Measurements from ENCODE around the gene EGLN3.

Gene EGLN3

GRCh38 chr14:33918256-33918655 lies 32.6 kb downstream of the EGLN3 start:
- Histone ChIP-seq H3K27ac (ENCODE audit: low read depth, low read length) (no peak overlapping the region), H3K4me3 (ENCODE audit: insufficient read depth, low read length, poor library complexity, severe bottlenecking) (no peak overlapping the region), H3K9me3 (ENCODE audit: insufficient read depth, low read length) (no peaks in the 10 kb centered on the region), H4K20me1 (ENCODE audit: low read depth, low read length) (no peaks in the 10 kb centered on the region), H3K9me2 (replicated peaks; ENCODE audit: insufficient read depth, low read length) (no peaks in the 10 kb centered on the region), H2AFZ (ENCODE audit: low read depth, low read length, severe bottlenecking) (no peak overlapping the region), H3K9ac (ENCODE audit: low read length) (no peak overlapping the region), H3K79me2 (ENCODE audit: insufficient read depth, low read length) (no peaks in the 10 kb centered on the region), H3K4me2 (ENCODE audit: low read depth, low read length, poor library complexity, severe bottlenecking) (no peak overlapping the region), H3K27me3 (ENCODE audit: low read length) (no peaks in the 10 kb centered on the region), H3F3A (ENCODE audit: insufficient read depth) (no peaks in the 10 kb centered on the region), H3K36me3 (ENCODE audit: low read length) (no peaks in the 10 kb centered on the region)
- TF ChIP-seq CTCF (IDR thresholded peaks at IDR 0.05; ENCODE audit: insufficient read depth, low read length, poor library complexity, severe bottlenecking) (no peak), EZH2phosphoT487 (conservative IDR thresholded peaks at IDR 0.05; ENCODE audit: low read length) (no peak)

- H3K9ac ChIP-seq (ENCODE audit: low read length), result no peak overlapping the region
- no peak overlapping the region for H3K4me2 ChIP-seq (ENCODE audit: low read depth, low read length, poor library complexity, severe bottlenecking)
- H3K79me2 ChIP-seq (ENCODE audit: insufficient read depth, low read length), result no peaks in the 10 kb centered on the region
- H3K4me3 ChIP-seq (ENCODE audit: insufficient read depth, low read length, poor library complexity, severe bottlenecking), result no peak overlapping the region
- no peaks in the 10 kb centered on the region for H3K9me3 ChIP-seq (ENCODE audit: insufficient read depth, low read length)
- no peaks in the 10 kb centered on the region for H4K20me1 ChIP-seq (ENCODE audit: low read depth, low read length)
- H3K9me2 ChIP-seq (replicated peaks; ENCODE audit: insufficient read depth, low read length), result no peaks in the 10 kb centered on the region
- H3K36me3 ChIP-seq (ENCODE audit: low read length), result no peaks in the 10 kb centered on the region
- no peaks in the 10 kb centered on the region for H3K27me3 ChIP-seq (ENCODE audit: low read length)
- no peak overlapping the region for H3K27ac ChIP-seq (ENCODE audit: low read depth, low read length)
- TF ChIP-seq EZH2phosphoT487 (conservative IDR thresholded peaks at IDR 0.05; ENCODE audit: low read length) (no peak), CTCF (IDR thresholded peaks at IDR 0.05; ENCODE audit: insufficient read depth, low read length, poor library complexity, severe bottlenecking) (no peak)
- H3F3A ChIP-seq (ENCODE audit: insufficient read depth), result no peaks in the 10 kb centered on the region
- no peak overlapping the region for H2AFZ ChIP-seq (ENCODE audit: low read depth, low read length, severe bottlenecking)
Measured at GRCh38 chr14:33917661-33918060, 33.2 kb downstream of the EGLN3 start.

- Histone ChIP-seq H3K4me2 (ENCODE audit: low read depth, low read length, poor library complexity, severe bottlenecking) (no peak overlapping the region), H3K27ac (ENCODE audit: low read depth, low read length) (no peak overlapping the region), H3K79me2 (ENCODE audit: insufficient read depth, low read length) (no peaks in the 10 kb centered on the region), H4K20me1 (ENCODE audit: low read depth, low read length) (no peaks in the 10 kb centered on the region), H3K27me3 (ENCODE audit: low read length) (no peaks in the 10 kb centered on the region), H3K9me3 (ENCODE audit: insufficient read depth, low read length) (no peaks in the 10 kb centered on the region), H3K4me3 (ENCODE audit: insufficient read depth, low read length, poor library complexity, severe bottlenecking) (no peak overlapping the region), H2AFZ (ENCODE audit: low read depth, low read length, severe bottlenecking) (no peak overlapping the region), H3F3A (ENCODE audit: insufficient read depth) (no peaks in the 10 kb centered on the region), H3K9me2 (replicated peaks; ENCODE audit: insufficient read depth, low read length) (no peaks in the 10 kb centered on the region), H3K36me3 (ENCODE audit: low read length) (no peaks in the 10 kb centered on the region), H3K9ac (ENCODE audit: low read length) (no peak overlapping the region)
- TF ChIP-seq EZH2phosphoT487 (conservative IDR thresholded peaks at IDR 0.05; ENCODE audit: low read length) (no peak), CTCF (IDR thresholded peaks at IDR 0.05; ENCODE audit: insufficient read depth, low read length, poor library complexity, severe bottlenecking) (no peak)
Measured at GRCh38 chr14:33916663-33917565, 34.0 kb downstream of the EGLN3 start.

Measured in SU-DHL-6 (cell line).